ENCODE measurements around the gene GPR21. TPM values are rescaled to one million over a fixed set of nuclear protein-coding genes. Genes with fewer than 3 reads are reported as not detected.

The GPR21 gene
- total RNA-seq, 1 donor from 2014 or later, result not detected

GRCh38 chr9:123003466-123003865 lies 30.0 kb upstream of the GPR21 start:
- H3K4me1 ChIP-seq, result no peaks in the 10 kb centered on the region
- no peak overlapping the region for H3K4me3 ChIP-seq
- H3K36me3 ChIP-seq, result peaks cover 3 to 22% of the 10 kb centered on the region in 2 donors
- H3K27ac ChIP-seq, result no peak overlapping the region
- TF ChIP-seq CTCF (IDR thresholded peaks at IDR 0.05), result no peak
- no peak for TF ChIP-seq POLR2A (IDR thresholded peaks at IDR 0.05)
- no peak for TF ChIP-seq POLR2AphosphoS5 (IDR thresholded peaks at IDR 0.05; ENCODE audit: insufficient read depth in 1 of 2, low read depth in 1 of 2)
- H3K9me3 ChIP-seq, result no peaks in the 10 kb centered on the region
- DNase-seq (ENCODE audit: extremely low spot score in 2 of 2), result no peak
- intact Hi-C loops (cut with DNase I), result no loop called here
- H3K27me3 ChIP-seq, result no peaks in the 10 kb centered on the region

- TF ChIP-seq CTCF (IDR thresholded peaks at IDR 0.05) (no peak), POLR2A (IDR thresholded peaks at IDR 0.05) (no peak), POLR2AphosphoS5 (IDR thresholded peaks at IDR 0.05; ENCODE audit: insufficient read depth in 1 of 2, low read depth in 1 of 2) (no peak)
- Histone ChIP-seq H3K9me3 (no peaks in the 10 kb centered on the region), H3K36me3 (peaks cover 0 to 18% of the 10 kb centered on the region in 2 donors), H3K27me3 (no peaks in the 10 kb centered on the region), H3K4me3 (no peak overlapping the region), H3K27ac (no peak overlapping the region), H3K4me1 (no peaks in the 10 kb centered on the region)
- no peak for DNase-seq (ENCODE audit: extremely low spot score in 2 of 2)
- intact Hi-C loops (cut with DNase I), result no loop called here
These were observed 27.5 kb upstream of the GPR21 start for GRCh38 chr9:123005964-123006363.

GRCh38 chr9:123007269-123007668 lies 26.2 kb upstream of the GPR21 start:
- Histone ChIP-seq H3K36me3 (peaks cover 0 to 23% of the 10 kb centered on the region in 2 donors), H3K4me1 (no peaks in the 10 kb centered on the region), H3K27me3 (no peaks in the 10 kb centered on the region), H3K9me3 (no peaks in the 10 kb centered on the region), H3K4me3 (no peak overlapping the region), H3K27ac (no peak overlapping the region)
- intact Hi-C loops (cut with DNase I), result no loop called here
- no peak for TF ChIP-seq POLR2A (IDR thresholded peaks at IDR 0.05)
- no peak for TF ChIP-seq CTCF (IDR thresholded peaks at IDR 0.05)
- TF ChIP-seq POLR2AphosphoS5 (IDR thresholded peaks at IDR 0.05; ENCODE audit: insufficient read depth in 1 of 2, low read depth in 1 of 2), result no peak
- no peak for DNase-seq (ENCODE audit: extremely low spot score in 2 of 2)

GRCh38 chr9:123008909-123009308 lies 24.6 kb upstream of the GPR21 start:
- no peaks in the 10 kb centered on the region for H3K27me3 ChIP-seq
- TF ChIP-seq POLR2AphosphoS5 (IDR thresholded peaks at IDR 0.05; ENCODE audit: insufficient read depth in 1 of 2, low read depth in 1 of 2) (no peak), CTCF (IDR thresholded peaks at IDR 0.05) (no peak), POLR2A (IDR thresholded peaks at IDR 0.05) (no peak)
- H3K36me3 ChIP-seq, result peaks cover 0 to 34% of the 10 kb centered on the region in 2 donors
- H3K4me1 ChIP-seq, result no peaks in the 10 kb centered on the region
- DNase-seq (ENCODE audit: extremely low spot score in 2 of 2), result no peak
- H3K4me3 ChIP-seq, result no peak overlapping the region
- no peak overlapping the region for H3K27ac ChIP-seq
- H3K9me3 ChIP-seq, result no peaks in the 10 kb centered on the region
- intact Hi-C loops (cut with DNase I), result no loop called here

- intact Hi-C loops (cut with DNase I), result no loop called here
- TF ChIP-seq POLR2A (IDR thresholded peaks at IDR 0.05) (no peak), POLR2AphosphoS5 (IDR thresholded peaks at IDR 0.05; ENCODE audit: insufficient read depth in 1 of 2, low read depth in 1 of 2) (no peak), CTCF (IDR thresholded peaks at IDR 0.05) (no peak)
- Histone ChIP-seq H3K36me3 (peaks cover 0 to 41% of the 10 kb centered on the region in 2 donors), H3K27me3 (no peaks in the 10 kb centered on the region), H3K4me3 (no peak overlapping the region), H3K9me3 (no peaks in the 10 kb centered on the region), H3K27ac (no peak overlapping the region), H3K4me1 (no peaks in the 10 kb centered on the region)
- DNase-seq (ENCODE audit: extremely low spot score in 2 of 2), result no peak
These were observed 22.1 kb upstream of the GPR21 start for GRCh38 chr9:123011380-123011779.
